Measurements from ENCODE around the gene MICAL2.

DNA sequence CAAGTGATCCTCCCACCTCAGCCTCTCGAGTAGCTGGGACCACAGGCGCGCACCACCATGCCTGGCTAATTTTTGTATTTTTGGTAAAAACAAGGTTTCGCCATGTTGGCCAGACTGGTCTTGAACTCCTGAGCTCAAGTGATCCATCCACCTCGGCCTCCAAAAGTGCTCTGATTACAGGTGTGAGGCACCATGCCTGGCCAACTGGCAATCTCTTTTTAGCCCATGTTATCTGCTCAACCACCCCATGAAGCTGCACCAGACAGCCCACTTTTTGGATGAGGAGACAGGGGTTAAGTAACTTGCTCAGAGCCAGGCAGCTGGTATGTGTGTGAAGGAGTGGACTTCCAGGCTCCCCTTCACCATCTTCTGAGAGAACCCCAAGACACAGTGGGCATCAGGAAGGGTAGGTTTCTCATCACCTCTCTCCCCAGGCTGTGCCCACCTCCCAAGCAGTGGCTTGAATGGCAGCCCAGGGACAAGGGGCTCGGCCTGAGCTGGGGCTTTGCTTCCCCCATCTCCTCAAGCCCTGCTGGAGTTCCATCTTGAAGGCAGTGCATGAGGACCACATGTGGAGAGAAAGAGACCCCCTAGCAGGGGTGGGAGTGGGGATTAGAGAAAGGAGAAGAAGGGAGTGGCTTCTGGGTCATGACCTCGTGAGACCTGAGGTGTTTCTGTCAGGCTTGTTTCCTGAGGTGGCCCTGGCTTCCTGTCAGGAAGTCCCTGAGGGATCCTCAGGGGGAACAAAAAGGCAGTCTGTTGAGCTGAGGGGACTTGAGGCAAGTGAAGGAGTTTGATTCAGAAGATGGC, 179.5 kb downstream of the MICAL2 start:
- TF ChIP-seq, protein P1, sequence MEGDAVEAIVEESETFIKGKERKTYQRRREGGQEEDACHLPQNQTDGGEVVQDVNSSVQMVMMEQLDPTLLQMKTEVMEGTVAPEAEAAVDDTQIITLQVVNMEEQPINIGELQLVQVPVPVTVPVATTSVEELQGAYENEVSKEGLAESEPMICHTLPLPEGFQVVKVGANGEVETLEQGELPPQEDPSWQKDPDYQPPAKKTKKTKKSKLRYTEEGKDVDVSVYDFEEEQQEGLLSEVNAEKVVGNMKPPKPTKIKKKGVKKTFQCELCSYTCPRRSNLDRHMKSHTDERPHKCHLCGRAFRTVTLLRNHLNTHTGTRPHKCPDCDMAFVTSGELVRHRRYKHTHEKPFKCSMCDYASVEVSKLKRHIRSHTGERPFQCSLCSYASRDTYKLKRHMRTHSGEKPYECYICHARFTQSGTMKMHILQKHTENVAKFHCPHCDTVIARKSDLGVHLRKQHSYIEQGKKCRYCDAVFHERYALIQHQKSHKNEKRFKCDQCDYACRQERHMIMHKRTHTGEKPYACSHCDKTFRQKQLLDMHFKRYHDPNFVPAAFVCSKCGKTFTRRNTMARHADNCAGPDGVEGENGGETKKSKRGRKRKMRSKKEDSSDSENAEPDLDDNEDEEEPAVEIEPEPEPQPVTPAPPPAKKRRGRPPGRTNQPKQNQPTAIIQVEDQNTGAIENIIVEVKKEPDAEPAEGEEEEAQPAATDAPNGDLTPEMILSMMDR (IDR thresholded peaks at IDR 0.05 in 2 of 3, conservative IDR thresholded peaks at IDR 0.05 in 1 of 3; ENCODE audit: control insufficient read depth in 2 of 3, extremely low read depth in 1 of 3, insufficient read depth in 1 of 3, low read depth in 3 of 3, low read length in 3 of 3): no peak
- TF ChIP-seq RFX5 (IDR thresholded peaks at IDR 0.05; ENCODE audit: low read depth, low read length): no peak
- TF ChIP-seq, protein P2, sequence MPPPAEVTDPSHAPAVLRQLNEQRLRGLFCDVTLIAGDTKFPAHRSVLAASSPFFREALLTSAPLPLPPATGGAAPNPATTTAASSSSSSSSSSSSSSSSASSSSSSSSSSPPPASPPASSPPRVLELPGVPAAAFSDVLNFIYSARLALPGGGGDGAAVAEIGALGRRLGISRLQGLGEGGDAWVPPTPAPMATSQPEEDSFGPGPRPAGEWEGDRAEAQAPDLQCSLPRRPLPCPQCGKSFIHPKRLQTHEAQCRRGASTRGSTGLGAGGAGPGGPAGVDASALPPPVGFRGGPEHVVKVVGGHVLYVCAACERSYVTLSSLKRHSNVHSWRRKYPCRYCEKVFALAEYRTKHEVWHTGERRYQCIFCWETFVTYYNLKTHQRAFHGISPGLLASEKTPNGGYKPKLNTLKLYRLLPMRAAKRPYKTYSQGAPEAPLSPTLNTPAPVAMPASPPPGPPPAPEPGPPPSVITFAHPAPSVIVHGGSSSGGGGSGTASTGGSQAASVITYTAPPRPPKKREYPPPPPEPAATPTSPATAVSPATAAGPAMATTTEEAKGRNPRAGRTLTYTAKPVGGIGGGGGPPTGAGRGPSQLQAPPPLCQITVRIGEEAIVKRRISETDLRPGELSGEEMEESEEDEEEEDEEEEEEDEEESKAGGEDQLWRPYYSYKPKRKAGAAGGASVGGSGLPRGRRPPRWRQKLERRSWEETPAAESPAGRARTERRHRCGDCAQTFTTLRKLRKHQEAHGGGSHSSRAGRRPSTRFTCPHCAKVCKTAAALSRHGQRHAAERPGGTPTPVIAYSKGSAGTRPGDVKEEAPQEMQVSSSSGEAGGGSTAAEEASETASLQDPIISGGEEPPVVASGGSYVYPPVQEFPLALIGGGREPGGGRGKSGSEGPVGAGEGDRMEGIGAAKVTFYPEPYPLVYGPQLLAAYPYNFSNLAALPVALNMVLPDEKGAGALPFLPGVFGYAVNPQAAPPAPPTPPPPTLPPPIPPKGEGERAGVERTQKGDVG (CRISPR knock-in tag; IDR thresholded peaks at IDR 0.05): no peak
- no peak for TF ChIP-seq GATAD2B (conservative IDR thresholded peaks at IDR 0.05; ENCODE audit: low read depth)
- TF ChIP-seq CBX3 (IDR thresholded peaks at IDR 0.05; ENCODE audit: borderline replicate concordance, low read depth): no peak
- TF ChIP-seq, protein P3, sequence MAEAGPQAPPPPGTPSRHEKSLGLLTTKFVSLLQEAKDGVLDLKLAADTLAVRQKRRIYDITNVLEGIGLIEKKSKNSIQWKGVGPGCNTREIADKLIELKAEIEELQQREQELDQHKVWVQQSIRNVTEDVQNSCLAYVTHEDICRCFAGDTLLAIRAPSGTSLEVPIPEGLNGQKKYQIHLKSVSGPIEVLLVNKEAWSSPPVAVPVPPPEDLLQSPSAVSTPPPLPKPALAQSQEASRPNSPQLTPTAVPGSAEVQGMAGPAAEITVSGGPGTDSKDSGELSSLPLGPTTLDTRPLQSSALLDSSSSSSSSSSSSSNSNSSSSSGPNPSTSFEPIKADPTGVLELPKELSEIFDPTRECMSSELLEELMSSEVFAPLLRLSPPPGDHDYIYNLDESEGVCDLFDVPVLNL (IDR thresholded peaks at IDR 0.05; ENCODE audit: low read depth, low read length): no peak
- no peak for TF ChIP-seq EGR1 (IDR thresholded peaks at IDR 0.05; ENCODE audit: borderline replicate concordance in 1 of 2, low read depth in 2 of 2, low read length in 2 of 2)
- TF ChIP-seq BRCA1 (IDR thresholded peaks at IDR 0.05; ENCODE audit: low read depth, low read length): no peak
- TF ChIP-seq, protein P4, sequence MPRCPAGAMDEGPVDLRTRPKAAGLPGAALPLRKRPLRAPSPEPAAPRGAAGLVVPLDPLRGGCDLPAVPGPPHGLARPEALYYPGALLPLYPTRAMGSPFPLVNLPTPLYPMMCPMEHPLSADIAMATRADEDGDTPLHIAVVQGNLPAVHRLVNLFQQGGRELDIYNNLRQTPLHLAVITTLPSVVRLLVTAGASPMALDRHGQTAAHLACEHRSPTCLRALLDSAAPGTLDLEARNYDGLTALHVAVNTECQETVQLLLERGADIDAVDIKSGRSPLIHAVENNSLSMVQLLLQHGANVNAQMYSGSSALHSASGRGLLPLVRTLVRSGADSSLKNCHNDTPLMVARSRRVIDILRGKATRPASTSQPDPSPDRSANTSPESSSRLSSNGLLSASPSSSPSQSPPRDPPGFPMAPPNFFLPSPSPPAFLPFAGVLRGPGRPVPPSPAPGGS (IDR thresholded peaks at IDR 0.05; ENCODE audit: borderline replicate concordance, insufficient read depth, low read depth, low read length, poor library complexity, severe bottlenecking): no peak
